GM12878 (cell line): ENCODE data around the gene LSM12. TPM values are rescaled to one million over a fixed set of nuclear protein-coding genes. Genes with fewer than 3 reads are reported as not detected.
"Not testable (repeated sequence)": the region's sequence is repeated elsewhere in the genome, so short reads cannot be mapped to it uniquely, and the experiment has no call there.

ENCODE experiments used
- ATAC-seq: fragments of 200-7000 bp; cut with Tn5 transposase; 3 replicates; pipeline ENCODE4 v1.9.1; 2020; ENCODE audit warnings: mild to moderate bottlenecking, moderate library complexity
- BruUV-seq: library from RNA; stranded (reverse); fragments of 400-500 nt; replicated peaks from 2 replicates; lab custom pipeline; 2021; lab: Mats Ljungman, UMichigan
- CTCF ChIA-PET: fragments of 300-600 bp; sonication (Branson Sonifier 250); formaldehyde crosslinking; extraction: SDS; loops from one replicate; lab custom pipeline; 2021; ENCODE audit warnings: inconsistent platforms; lab: Yijun Ruan, JAX
- POLR2A ChIA-PET: fragments of 350-600 bp; formaldehyde crosslinking; extraction: SDS; loops from one replicate; lab custom pipeline; 2021; ENCODE audit warnings: inconsistent platforms; lab: Charles Lee
- RAD21 ChIA-PET: fragments of 300-600 bp; sonication (Branson Sonifier 250); formaldehyde crosslinking; loops from one replicate; lab custom pipeline; 2023; ENCODE audit warnings: antibody characterized with exemption; ENCODE audit not compliant: unreplicated experiment; lab: Charles Lee
- SMC1A ChIA-PET: fragments of 300-600 bp; sonication (Branson Sonifier 250); formaldehyde crosslinking; loops from one replicate; lab custom pipeline; 2023; ENCODE audit not compliant: unreplicated experiment, uncharacterized antibody; lab: Charles Lee
- DNase-seq: peaks from one replicate; pipeline ENCODE4 v3.0.0-alpha.2; 2011; ENCODE audit warnings: low read depth, low spot score
- FAIRE-seq: peaks from 3 replicates; lab custom pipeline; 2011; peaks lifted over from hg19 to GRCh38; lab: Jason Lieb, UNC
- H2AFZ ChIP-seq: 2 replicates; pipeline ENCODE4 v1.6.0; 2011; ENCODE audit warnings: low read depth, low read length, control low read depth; ENCODE audit not compliant: control insufficient read depth
- H3K27ac ChIP-seq: 2 replicates; pipeline ENCODE4 v1.5.1; 2011; ENCODE audit warnings: control low read depth; ENCODE audit not compliant: control insufficient read depth, insufficient read depth
- H3K27me3 ChIP-seq, 2 experiments: replicated peaks in 1 of 2; 2 replicates each; pipeline versions ENCODE4 v1.6.0 to v1.6.1; 2011; ENCODE audit warnings: low read length in 1 of 2; ENCODE audit not compliant: control insufficient read depth in 2 of 2, insufficient read depth in 2 of 2
- H3K36me3 ChIP-seq, 2 experiments: 2 replicates each; pipeline ENCODE4 v1.5.1; 2011; ENCODE audit warnings: low read length in 1 of 2; ENCODE audit not compliant: control insufficient read depth in 2 of 2, insufficient read depth in 2 of 2
- H3K4me1 ChIP-seq: 2 replicates; pipeline ENCODE4 v1.6.1; 2011; ENCODE audit warnings: mild to moderate bottlenecking, low read length, moderate library complexity, mixed read lengths; ENCODE audit not compliant: control insufficient read depth, insufficient read depth
- H3K4me2 ChIP-seq: 2 replicates; pipeline ENCODE4 v1.6.0; 2011; ENCODE audit warnings: control low read depth; ENCODE audit not compliant: control insufficient read depth, insufficient read depth
- H3K4me3 ChIP-seq: fragments of 200-600 bp; sonication (generic); 2 replicates; pipeline ENCODE4 v1.5.1; 2016
- H3K79me2 ChIP-seq: 2 replicates; pipeline ENCODE4 v1.6.0; 2011; ENCODE audit warnings: low read length; ENCODE audit not compliant: control insufficient read depth, insufficient read depth
- H3K9ac ChIP-seq: 2 replicates; pipeline ENCODE4 v1.8.0; 2011; ENCODE audit warnings: low read length, control low read depth, mixed read lengths; ENCODE audit not compliant: control insufficient read depth, insufficient read depth
- H3K9me3 ChIP-seq: replicated peaks from 3 replicates; pipeline ENCODE4 v1.5.1; 2011; ENCODE audit warnings: mild to moderate bottlenecking, low read length; ENCODE audit not compliant: control insufficient read depth, insufficient read depth
- H4K20me1 ChIP-seq: 2 replicates; pipeline ENCODE4 v1.6.0; 2011; ENCODE audit not compliant: control insufficient read depth, insufficient read depth
- BMI1 ChIP-seq: fragments of 450-650 bp; IDR thresholded peaks from 2 replicates; pipeline ENCODE4 v1.6.1; 2016; ENCODE audit warnings: mild to moderate bottlenecking, moderate library complexity, borderline replicate concordance
- CBFB ChIP-seq: IDR thresholded peaks from 2 replicates; pipeline ENCODE4 v1.6.1; 2016; ENCODE audit warnings: antibody characterized with exemption, low read depth
- CEBPB ChIP-seq, 2 experiments: fragments of 150-350 bp in 1 of 2; IDR thresholded peaks; 2 replicates each; pipeline ENCODE4 v1.6.1; 2012 to 2014; ENCODE audit warnings: low read depth in 2 of 2, low read length in 2 of 2, borderline replicate concordance in 1 of 2, inconsistent platforms in 1 of 2
- MEF2A ChIP-seq: IDR thresholded peaks from 2 replicates; pipeline ENCODE4 v1.6.1; 2011; ENCODE audit warnings: low read depth, mild to moderate bottlenecking, low read length, moderate library complexity; ENCODE audit not compliant: insufficient read depth
- MEF2B ChIP-seq: fragments of 450-650 bp; IDR thresholded peaks from 2 replicates; pipeline ENCODE4 v1.6.1; 2018; ENCODE audit warnings: mild to moderate bottlenecking, moderate library complexity; ENCODE audit not compliant: partially characterized antibody, poor library complexity, severe bottlenecking
- MYC ChIP-seq: IDR thresholded peaks from 2 replicates; pipeline ENCODE4 v1.6.1; 2011; ENCODE audit warnings: mild to moderate bottlenecking, low read length, moderate library complexity, inconsistent platforms; ENCODE audit not compliant: insufficient read depth, insufficient replicate concordance, insufficient read length, severe bottlenecking
- POU2F2 ChIP-seq: IDR thresholded peaks from 3 replicates; pipeline ENCODE4 v1.6.1; 2011; ENCODE audit warnings: low read depth, mild to moderate bottlenecking, low read length, borderline replicate concordance
- SMC3 ChIP-seq: IDR thresholded peaks from 2 replicates; pipeline ENCODE4 v1.6.1; 2011; ENCODE audit warnings: low read length, improper control_type of control experiment, borderline replicate concordance
- STAT1 ChIP-seq: fragments of 450-650 bp; conservative IDR thresholded peaks from 2 replicates; pipeline ENCODE4 v1.6.1; 2014; ENCODE audit warnings: antibody characterized with exemption, mild to moderate bottlenecking
- ZNF384 ChIP-seq: IDR thresholded peaks from 2 replicates; pipeline ENCODE4 v1.6.1; 2012; ENCODE audit warnings: low read depth, mild to moderate bottlenecking, low read length, improper control_type of control experiment, borderline replicate concordance
- WGBS: methylation state at CpG from one replicate; pipeline ENCODE4 v1.1.6; 2016; ENCODE audit warnings: low lambda C conversion rate; ENCODE audit not compliant: insufficient replicate concordance, insufficient coverage; ENCODE audit errors: missing lambda C conversion rate; 5-methylcytosine and 5-hydroxymethylcytosine counted together
- in situ Hi-C: fragments of 300-500 bp; cut with MboI; formaldehyde crosslinking; loops from 9 replicates; pipeline ENCODE4 v1.14.3; 2018; ENCODE audit warnings: mixed read lengths
- intact Hi-C: fragments of 100-400 bp; cut with micrococcal nuclease; formaldehyde crosslinking; loops from one replicate; pipeline ENCODE4 v1.14.2; 2022; ENCODE audit not compliant: unreplicated experiment
- polyA plus RNA-seq, 11 experiments: library from polyadenylated mRNA; depleted of rRNA in 4 of 11; unstranded in 6 of 11; stranded (reverse) in 5 of 11; fragments of >200 nt; fragmentation: Nextera tagmentation in 4 of 11; fragmentation: Illumina TruSeq in 1 of 11; extraction: Ambion mirVana in 4 of 11; extraction: Trizol in 1 of 11; gene quantifications; 1 replicate in 1 of 11; 2 replicates in 10 of 11; pipeline versions ENCODE4 v1.2.1 to v1.2.3, GENCODE V29; 2011 to 2016; ENCODE audit warnings: inconsistent platforms in 2 of 11, missing spikeins in 2 of 11, low read depth in 1 of 11
- total RNA-seq, 4 experiments: library from RNA; depleted of rRNA in 3 of 4; stranded (reverse); fragments of >200 nt in 3 of 4; fragmentation: Illumina TruSeq in 1 of 4; extraction: Trizol in 1 of 4; gene quantifications; 2 replicates each; pipeline versions ENCODE4 v1.2.1 to v1.2.3, GENCODE V29; 2013 to 2021

The LSM12 gene
- total and polyA plus RNA-seq, 10 of the 15 experiments (the other 5 are each of a cell fraction or from before 2014, with no cell fraction given), result 51.1 to 206 (median 70.8) TPM

DNA sequence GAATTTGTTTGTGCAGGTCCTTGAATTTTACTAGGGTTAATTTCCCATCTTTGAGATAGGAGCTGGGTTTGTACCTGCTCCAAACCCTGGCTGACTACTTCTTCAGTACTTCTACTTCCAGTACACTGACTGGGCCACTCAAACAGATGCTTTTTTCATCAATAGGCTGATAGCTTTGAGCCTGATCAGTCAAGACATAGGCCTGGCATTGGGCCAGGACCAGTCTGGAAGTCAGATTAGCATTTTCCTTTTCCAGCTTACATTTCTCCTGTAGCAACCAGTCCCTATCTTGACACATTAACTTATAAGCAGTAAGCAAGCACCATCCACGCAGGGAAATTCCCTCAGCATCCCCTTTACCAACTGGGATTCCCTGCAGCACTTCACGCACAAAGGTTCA is 44.2 kb downstream of the LSM12 start (continued):
- no peak for TF ChIP-seq ZNF384
- no peak for TF ChIP-seq MEF2B
- no peak for TF ChIP-seq CBFB
- TF ChIP-seq SMC3, result no peak
- TF ChIP-seq CEBPB (IDR thresholded peaks at IDR 0.05; ENCODE audit: borderline replicate concordance in 1 of 2, low read depth in 2 of 2, low read length in 2 of 2), result no peak
- TF ChIP-seq POU2F2, result no peak
- TF ChIP-seq STAT1, result no peak
- no peak for TF ChIP-seq MEF2A
- TF ChIP-seq MYC, result no peak
- no peak for TF ChIP-seq BMI1

GRCh38 chr17:44021227-44021626 is 45.2 kb downstream of the LSM12 start:
- ATAC-seq, H3K27ac ChIP-seq, BruUV-seq, RAD21 ChIA-PET, POLR2A ChIA-PET, H3K9ac ChIP-seq, SMC1A ChIA-PET, H3K4me1 ChIP-seq, H3K36me3 ChIP-seq, H3K27me3 ChIP-seq, H3K79me2 ChIP-seq, H2AFZ ChIP-seq, DNase-seq, intact Hi-C loops, FAIRE-seq, H3K9me3 ChIP-seq, H3K4me2 ChIP-seq, H4K20me1 ChIP-seq, H3K4me3 ChIP-seq: not testable (repeated sequence)
- CTCF ChIA-PET, result interaction anchor here (1.0 to 1.2 kb wide), 2 partner anchors 22 to 31 kb away, joined by 3 to 4 read pairs; no protein-coding TSS in a partner anchor
- in situ Hi-C loops, result loop anchor here (25.0 kb wide), 1 partner anchor 809 kb away; the partner anchor contains the start of gene TMEM106A
- 94% methylated on average over 7 of the region's 7 CpGs for WGBS
